SK-N-SH (cell line): ENCODE measurements around the gene IGSF11. TPM values are rescaled to one million over a fixed set of nuclear protein-coding genes. Genes with fewer than 3 reads are reported as not detected.
"Not testable (repeated sequence)": the region's sequence is repeated elsewhere in the genome, so short reads cannot be mapped to it uniquely, and the experiment has no call there.

Experiments used
- CTCF ChIA-PET: fragments of 300-600, 350-600 bp; formaldehyde crosslinking; extraction: SDS; loops from one replicate; lab custom pipeline; 2021; lab: Yijun Ruan, JAX
- POLR2A ChIA-PET: fragments of 350-600 bp; sonication (Branson Sonifier 250); formaldehyde crosslinking; extraction: SDS; loops from one replicate; lab custom pipeline; 2020; ENCODE audit warnings: antibody characterized with exemption, inconsistent platforms; lab: Yijun Ruan, JAX
- DNase-seq: peaks from one replicate; pipeline ENCODE4 v3.0.0; 2012
- H2AFZ ChIP-seq: fragments of 200-600 bp; sonication (generic); 2 replicates; pipeline ENCODE4 v1.8.1; 2016; ENCODE audit warnings: antibody characterized with exemption, mild to moderate bottlenecking, low read depth
- H3F3A ChIP-seq: fragments of 200-600 bp; sonication (generic); replicated peaks from 2 replicates; pipeline ENCODE3; 2016; ENCODE audit warnings: antibody characterized with exemption, mild to moderate bottlenecking; ENCODE audit not compliant: insufficient read depth
- H3K27ac ChIP-seq, 2 experiments: fragments of 200-500 bp in 1 of 2; fragments of 200-600 bp in 1 of 2; sonication (Bioruptor generic) in 1 of 2; sonication (generic), shearing (Covaris generic) in 1 of 2; 2 replicates each; pipeline versions ENCODE4 v1.5.1 to v1.6.1; 2014 to 2016; ENCODE audit warnings: low read depth in 2 of 2, inconsistent platforms in 1 of 2, low read length in 1 of 2, mild to moderate bottlenecking in 1 of 2, mixed read lengths in 1 of 2
- H3K27me3 ChIP-seq: fragments of 200-600 bp; sonication (generic), shearing (Covaris generic); 2 replicates; pipeline ENCODE4 v1.6.1; 2016; ENCODE audit warnings: mixed run types; ENCODE audit not compliant: insufficient read depth
- H3K36me3 ChIP-seq, 2 experiments: fragments of 200-500 bp in 1 of 2; fragments of 200-600 bp in 1 of 2; sonication (Bioruptor generic) in 1 of 2; sonication (generic) in 1 of 2; replicated peaks in 1 of 2; 2 replicates each; pipeline versions ENCODE3 to v1.5.1; 2014 to 2016; ENCODE audit warnings: low read length in 1 of 2, mild to moderate bottlenecking in 1 of 2; ENCODE audit not compliant: insufficient read depth in 2 of 2, control insufficient read depth in 1 of 2
- H3K4me1 ChIP-seq, 2 experiments: fragments of 200-500 bp in 1 of 2; fragments of 200-600 bp in 1 of 2; sonication (Bioruptor generic) in 1 of 2; sonication (generic), shearing (Covaris generic) in 1 of 2; 2 replicates each; pipeline versions ENCODE4 v1.5.1 to v1.6.1; 2014 to 2016; ENCODE audit warnings: low read depth in 1 of 2, low read length in 1 of 2, mixed run types in 1 of 2; ENCODE audit not compliant: insufficient read depth in 2 of 2, control insufficient read depth in 1 of 2
- H3K4me2 ChIP-seq: fragments of 200-600 bp; sonication (generic), shearing (Covaris generic); 2 replicates; pipeline ENCODE4 v1.6.1; 2017; ENCODE audit warnings: mixed run types
- H3K4me3 ChIP-seq, 2 experiments: fragments of 200-500 bp in 1 of 2; fragments of 200-600 bp in 1 of 2; sonication (Bioruptor generic) in 1 of 2; sonication (generic), shearing (Covaris generic) in 1 of 2; 2 replicates each; pipeline versions ENCODE4 v1.5.1 to v1.8.1; 2014 to 2016; ENCODE audit warnings: low read depth in 2 of 2, inconsistent platforms in 1 of 2, low read length in 1 of 2, mild to moderate bottlenecking in 1 of 2, mixed read lengths in 1 of 2, moderate library complexity in 1 of 2
- H3K79me2 ChIP-seq: fragments of 200-600 bp; sonication (generic); 2 replicates; pipeline ENCODE4 v1.8.1; 2017; ENCODE audit warnings: mild to moderate bottlenecking; ENCODE audit not compliant: insufficient read depth
- H3K9ac ChIP-seq: fragments of 200-600 bp; sonication (generic); 2 replicates; pipeline ENCODE4 v1.6.1; 2017; ENCODE audit warnings: mixed run types
- H3K9me2 ChIP-seq: fragments of 200-600 bp; sonication (generic); 2 replicates; pipeline ENCODE4 v1.6.1; 2017; ENCODE audit warnings: mixed run types
- H3K9me3 ChIP-seq: fragments of 200-600 bp; sonication (generic); 2 replicates; pipeline ENCODE4 v1.6.1; 2017; ENCODE audit warnings: mixed run types, mild to moderate bottlenecking, moderate library complexity
- H4K20me1 ChIP-seq: fragments of 200-600 bp; sonication (generic); 2 replicates; pipeline ENCODE4 v1.6.1; 2017; ENCODE audit warnings: mild to moderate bottlenecking, mixed run types; ENCODE audit not compliant: insufficient read depth
- CHD2 ChIP-seq: fragments of 150-350 bp; IDR thresholded peaks from 2 replicates; pipeline ENCODE4 v1.6.1; 2018; ENCODE audit warnings: low read length; ENCODE audit not compliant: partially characterized antibody
- ELF1 ChIP-seq: IDR thresholded peaks from 2 replicates; pipeline ENCODE4 v1.4.0; 2012
- EP300 ChIP-seq, 2 experiments: IDR thresholded peaks; 2 replicates each; pipeline versions ENCODE4 v1.4.0 to v1.6.1; 2012; ENCODE audit warnings: borderline replicate concordance in 1 of 2, low read depth in 1 of 2, low read length in 1 of 2
- EZH2phosphoT487 ChIP-seq: fragments of 200-600 bp; sonication (generic); IDR thresholded peaks from 2 replicates; pipeline ENCODE4 v1.6.1; 2017; ENCODE audit warnings: low read depth, mixed run types, mild to moderate bottlenecking, antibody characterized with exemption, moderate library complexity, borderline replicate concordance
- FOSL2 ChIP-seq: IDR thresholded peaks from 2 replicates; pipeline ENCODE4 v1.4.0; 2012; ENCODE audit warnings: low read depth, mild to moderate bottlenecking, moderate library complexity, borderline replicate concordance
- FOXJ3 ChIP-seq: sonication (generic); formaldehyde crosslinking; IDR thresholded peaks from 2 replicates; pipeline ENCODE4 v1.5.1; 2020; ENCODE audit warnings: mild to moderate bottlenecking, missing genetic modification reagents
- GATA2 ChIP-seq: sonication (generic); formaldehyde crosslinking; IDR thresholded peaks from 2 replicates; pipeline ENCODE4 v1.5.0; 2020; ENCODE audit warnings: mild to moderate bottlenecking, missing genetic modification reagents
- JUND ChIP-seq: IDR thresholded peaks from 2 replicates; pipeline ENCODE4 v1.4.0; 2012
- MAX ChIP-seq: IDR thresholded peaks from 2 replicates; pipeline ENCODE4 v1.4.0; 2012; ENCODE audit warnings: low read depth
- MXI1 ChIP-seq: IDR thresholded peaks from 2 replicates; pipeline ENCODE4 v1.6.1; 2012; ENCODE audit warnings: mild to moderate bottlenecking, low read depth, low read length, improper control_type of control experiment
- RFX5 ChIP-seq: IDR thresholded peaks from 2 replicates; pipeline ENCODE4 v1.6.1; 2012; ENCODE audit warnings: mild to moderate bottlenecking, improper control_type of control experiment, low read length
- RXRA ChIP-seq: IDR thresholded peaks from 2 replicates; pipeline ENCODE4 v1.4.0; 2012; ENCODE audit warnings: low read depth, mild to moderate bottlenecking, borderline replicate concordance
- SMC3 ChIP-seq: IDR thresholded peaks from 2 replicates; pipeline ENCODE4 v1.6.1; 2012; ENCODE audit warnings: low read depth, low read length, improper control_type of control experiment
- TCF12 ChIP-seq: IDR thresholded peaks from 2 replicates; pipeline ENCODE4 v1.4.0; 2012
- TEAD4 ChIP-seq: IDR thresholded peaks from 2 replicates; pipeline ENCODE4 v1.4.0; 2012; ENCODE audit warnings: mild to moderate bottlenecking, borderline replicate concordance; ENCODE audit not compliant: insufficient read depth
- USF1 ChIP-seq: IDR thresholded peaks from 2 replicates; pipeline ENCODE4 v1.4.0; 2012; ENCODE audit warnings: low read depth, borderline replicate concordance
- WGBS: methylation state at CpG from one replicate; pipeline ENCODE4 v1.1.6; 2017; ENCODE audit warnings: low lambda C conversion rate; 5-methylcytosine and 5-hydroxymethylcytosine counted together
- polyA plus RNA-seq, 3 experiments: library from polyadenylated mRNA; depleted of rRNA; stranded (reverse); fragments of >200 nt; gene quantifications; 2 replicates each; pipeline ENCODE4 v1.2.3, GENCODE V29; 2012

IGSF11 gene
- polyA plus RNA-seq, 1 of the 3 experiments (the other 2 are of a cell fraction) = 0.07 TPM

GRCh38 chr3:118859950-118860349, 174.7 kb downstream of the IGSF11 start:
- WGBS = 21% methylated on average over 1 of the region's 1 CpG
- H3K36me3 ChIP-seq = no peaks in the 10 kb centered on the region
- no peaks in the 10 kb centered on the region for H4K20me1 ChIP-seq
- H3K4me1 ChIP-seq = no peaks in the 10 kb centered on the region
- H3K27ac ChIP-seq = no peak overlapping the region
- H3K9ac ChIP-seq = no peak overlapping the region
- H3K27me3 ChIP-seq = no peaks in the 10 kb centered on the region
- no peak for DNase-seq
- no peak overlapping the region for H2AFZ ChIP-seq
- no peak overlapping the region for H3K4me3 ChIP-seq
- H3K9me3 ChIP-seq = no peaks in the 10 kb centered on the region
- ChIA-PET POLR2A (no interaction called here), CTCF (interaction anchor here (1.4 kb wide), 1 partner anchor 25 kb away, joined by 5 read pairs; no protein-coding TSS in a partner anchor)
- H3K9me2 ChIP-seq = no peaks in the 10 kb centered on the region
- no peaks in the 10 kb centered on the region for H3F3A ChIP-seq
- TF ChIP-seq EZH2phosphoT487 (no peak), TCF12 (no peak), EP300 (IDR thresholded peaks at IDR 0.05; ENCODE audit: borderline replicate concordance in 1 of 2, low read depth in 1 of 2, low read length in 1 of 2) (no peak), FOXJ3 (no peak), ELF1 (no peak), RXRA (no peak), USF1 (no peak), JUND (no peak), CHD2 (no peak)
- no peak overlapping the region for H3K4me2 ChIP-seq
- no peaks in the 10 kb centered on the region for H3K79me2 ChIP-seq

GRCh38 chr3:118851466-118852193, 183.0 kb downstream of the IGSF11 start:
- POLR2A ChIA-PET, DNase-seq: not testable (repeated sequence)
- 61% methylated on average over 12 of the region's 12 CpGs for WGBS

GRCh38 chr3:118850687-118851086, 184.0 kb downstream of the IGSF11 start:
- Histone ChIP-seq H3K4me3 (no peak overlapping the region), H3K9ac (no peak overlapping the region), H3K4me1 (no peaks in the 10 kb centered on the region)
- TF ChIP-seq MAX = no peak
- TF ChIP-seq GATA2 (CRISPR knock-in tag) = no peak
- TF ChIP-seq FOSL2 = no peak
- no peak for TF ChIP-seq EP300 (IDR thresholded peaks at IDR 0.05; ENCODE audit: borderline replicate concordance in 1 of 2, low read depth in 1 of 2, low read length in 1 of 2)
- TF ChIP-seq RFX5 = no peak
- TF ChIP-seq SMC3 = no peak
- TF ChIP-seq MXI1 = no peak
- no peak for TF ChIP-seq TEAD4
- TF ChIP-seq TCF12 = no peak
- TF ChIP-seq CHD2 = no peak
- TF ChIP-seq EZH2phosphoT487 = no peak
- TF ChIP-seq, all 33 proteins: peak for 0
- H2AFZ ChIP-seq = no peak overlapping the region
- H3K79me2 ChIP-seq = no peaks in the 10 kb centered on the region
- H3K9me3 ChIP-seq = no peaks in the 10 kb centered on the region
- no peak for DNase-seq
- H3K36me3 ChIP-seq = no peaks in the 10 kb centered on the region
- no peak overlapping the region for H3K4me2 ChIP-seq
- H3F3A ChIP-seq = no peaks in the 10 kb centered on the region
- H3K9me2 ChIP-seq = no peaks in the 10 kb centered on the region
- no peak overlapping the region for H3K27ac ChIP-seq
- H3K27me3 ChIP-seq = no peaks in the 10 kb centered on the region
- H4K20me1 ChIP-seq = no peaks in the 10 kb centered on the region
- WGBS = 65% methylated on average over 10 of the region's 10 CpGs
- POLR2A ChIA-PET = no interaction called here
- CTCF ChIA-PET = interaction anchor here (1.8 to 2.2 kb wide), 2 partner anchors 33 kb away, joined by 4 to 5 read pairs; no protein-coding TSS in a partner anchor

More at GRCh38 chr3:118851466-118852193, 183.0 kb downstream of the IGSF11 start:
- not testable (repeated sequence) for H3K27me3 ChIP-seq, H3K9me2 ChIP-seq, H3K79me2 ChIP-seq, H4K20me1 ChIP-seq, H3F3A ChIP-seq, H3K36me3 ChIP-seq, H3K9ac ChIP-seq, H3K9me3 ChIP-seq, H3K27ac ChIP-seq, H3K4me1 ChIP-seq
- H2AFZ ChIP-seq = peak overlapping the region; percentile 63; the same call in 1 of the 2 replicates
- CTCF ChIA-PET = interaction anchor here (0.7 to 2.2 kb wide), 4 partner anchors 32 to 223 kb away, joined by 3 to 5 read pairs (median 4); no protein-coding TSS in a partner anchor
- H3K4me2 ChIP-seq = peak overlapping the region; percentile 50; the same call in 1 of the 2 replicates
- peak overlapping the region in 1 of 2 experiments; percentile 41; a peak in 1 of 4 replicates for H3K4me3 ChIP-seq
